Left lobe of liver (tissue), 2 donors: ENCODE measurements around the gene BMAL1. TPM values are rescaled to one million over a fixed set of nuclear protein-coding genes. Genes with fewer than 3 reads are reported as not detected.
"Not testable (repeated sequence)": the region's sequence is repeated elsewhere in the genome, so short reads cannot be mapped to it uniquely, and the experiment has no call there.

Experiments
- ATAC-seq: fragments of 200-7000 bp; cut with Tn5 transposase; one replicate; pipeline ENCODE4 v1.9.1; 2020; ENCODE audit warnings: mild to moderate bottlenecking, moderate library complexity
- DNase-seq: peaks from one replicate; pipeline ENCODE4 v3.0.0-alpha.2; 2020; ENCODE audit warnings: low spot score
- total RNA-seq: library from RNA; stranded (reverse); gene quantifications from one replicate; pipeline ENCODE4 v1.2.1, GENCODE V29; 2021
- donor health status: DM: no; HTN: no; CAD: no; lungs with moderate emphysema.
- donor health status: DM: no; HTN: yes; CAD: no.

The BMAL1 gene
- total RNA-seq, 1 donor from 2014 or later = 37.0 TPM

GRCh38 chr11:13368041-13368446 lies 90.5 kb downstream of the BMAL1 start:
- ATAC-seq (no peak), DNase-seq (no peak)

DNA sequence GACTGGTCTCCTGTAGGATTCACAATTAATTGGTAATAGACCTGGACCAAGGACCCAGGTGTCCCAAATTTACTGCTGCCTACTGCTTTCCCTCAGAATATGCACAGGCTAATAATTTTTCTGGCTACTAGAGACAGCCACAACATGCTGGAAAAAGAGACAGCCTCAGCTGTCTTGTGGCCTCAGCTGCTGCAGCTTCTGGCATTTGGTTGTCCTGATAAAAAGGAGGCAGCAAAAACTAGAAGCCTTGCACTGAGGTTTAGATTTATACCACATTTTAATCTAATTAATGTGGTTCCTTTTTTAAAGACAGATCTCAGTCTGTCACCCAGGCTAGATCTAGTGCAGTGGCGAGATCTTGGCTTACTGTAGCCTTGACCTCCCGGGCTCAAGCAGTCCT lies 95.6 kb downstream of the BMAL1 start:
- DNase-seq = no peak
- no peak for ATAC-seq

DNA sequence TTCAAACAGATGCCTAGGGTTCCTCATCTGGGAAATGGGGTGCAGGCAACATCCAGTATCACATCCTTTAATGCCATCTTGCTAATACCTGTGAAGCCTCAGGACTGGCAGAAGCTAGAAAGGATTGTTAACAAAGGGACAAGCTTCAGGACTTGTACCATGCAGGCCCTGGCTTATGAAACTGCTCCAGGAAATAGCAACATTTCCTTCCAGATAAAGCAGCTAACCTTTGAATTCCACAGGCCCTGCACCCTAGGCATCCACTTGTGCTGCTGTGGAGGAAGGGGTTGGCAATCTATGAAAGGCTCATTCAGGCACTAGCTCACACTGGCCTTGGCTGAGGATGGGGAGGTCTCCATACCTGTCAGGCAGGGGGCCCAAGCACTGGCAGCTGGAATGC lies 98.2 kb downstream of the BMAL1 start:
- ATAC-seq (peak; percentile 31), DNase-seq (no peak)

GRCh38 chr11:13376402-13376801 lies 98.8 kb downstream of the BMAL1 start:
- DNase-seq (no peak), ATAC-seq (peak; percentile 18)

DNA sequence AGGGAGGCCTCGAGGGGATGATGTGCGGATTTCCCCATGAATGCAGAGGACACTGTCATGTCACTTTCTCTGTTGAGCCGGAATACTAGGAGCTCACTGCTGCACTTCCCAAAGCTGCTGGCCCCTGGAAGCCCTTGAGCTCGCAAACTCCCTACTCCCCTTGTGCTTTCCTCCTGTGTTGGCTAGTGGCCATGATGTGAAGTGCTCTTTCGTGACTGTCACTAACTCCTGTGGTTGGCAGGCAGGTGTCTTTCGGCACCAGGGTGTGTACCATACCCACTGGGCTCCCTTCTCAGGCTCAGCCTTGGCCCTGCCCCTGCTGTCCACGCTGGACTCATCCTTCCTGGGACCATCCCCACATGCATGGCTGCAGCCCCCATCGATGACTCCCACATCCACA lies 99.2 kb downstream of the BMAL1 start:
- DNase-seq (no peak), ATAC-seq (peak; percentile 14)

DNA sequence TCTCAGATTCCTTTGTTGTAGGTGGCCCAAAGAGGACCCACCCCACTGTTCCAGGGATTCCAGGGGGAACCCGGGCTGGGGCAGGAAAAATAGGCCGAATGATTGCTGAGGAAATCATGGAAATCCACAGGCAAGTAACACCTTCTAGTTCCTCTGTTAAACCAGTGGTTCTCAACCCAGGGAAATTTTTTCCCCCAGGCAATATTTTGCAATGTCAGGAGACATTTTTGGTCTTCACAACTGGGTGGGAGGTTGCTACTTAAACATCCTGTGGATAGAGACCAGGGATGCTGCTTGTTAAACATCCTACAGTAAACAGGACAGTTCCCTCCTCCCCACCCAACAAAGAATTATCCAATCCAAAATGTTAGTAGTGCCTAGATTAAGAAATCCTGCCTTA lies 100.7 kb downstream of the BMAL1 start:
- ATAC-seq (no peak), DNase-seq (no peak)

DNA sequence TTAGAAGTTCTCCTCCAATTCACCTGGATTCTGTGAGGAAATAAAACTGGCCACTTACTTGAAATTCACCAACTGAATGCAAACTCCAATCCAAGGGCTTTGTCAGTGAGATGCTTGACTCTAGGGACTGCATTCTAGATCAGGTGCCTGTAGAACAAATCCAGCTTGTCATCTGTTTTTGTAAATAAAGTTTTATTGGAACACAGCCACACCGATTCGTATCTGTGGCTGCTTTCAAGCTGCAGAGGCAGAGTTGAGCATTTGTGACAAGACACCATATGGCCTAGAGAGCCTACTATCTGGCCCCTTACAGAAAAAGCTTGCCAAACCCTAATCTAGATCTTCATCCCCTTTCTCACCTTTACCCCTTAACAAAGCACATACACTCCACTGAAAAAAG lies 103.1 kb downstream of the BMAL1 start:
- ATAC-seq = no peak
- DNase-seq = no peak

GRCh38 chr11:13382751-13383150 lies 105.2 kb downstream of the BMAL1 start:
- no peak for DNase-seq

DNA sequence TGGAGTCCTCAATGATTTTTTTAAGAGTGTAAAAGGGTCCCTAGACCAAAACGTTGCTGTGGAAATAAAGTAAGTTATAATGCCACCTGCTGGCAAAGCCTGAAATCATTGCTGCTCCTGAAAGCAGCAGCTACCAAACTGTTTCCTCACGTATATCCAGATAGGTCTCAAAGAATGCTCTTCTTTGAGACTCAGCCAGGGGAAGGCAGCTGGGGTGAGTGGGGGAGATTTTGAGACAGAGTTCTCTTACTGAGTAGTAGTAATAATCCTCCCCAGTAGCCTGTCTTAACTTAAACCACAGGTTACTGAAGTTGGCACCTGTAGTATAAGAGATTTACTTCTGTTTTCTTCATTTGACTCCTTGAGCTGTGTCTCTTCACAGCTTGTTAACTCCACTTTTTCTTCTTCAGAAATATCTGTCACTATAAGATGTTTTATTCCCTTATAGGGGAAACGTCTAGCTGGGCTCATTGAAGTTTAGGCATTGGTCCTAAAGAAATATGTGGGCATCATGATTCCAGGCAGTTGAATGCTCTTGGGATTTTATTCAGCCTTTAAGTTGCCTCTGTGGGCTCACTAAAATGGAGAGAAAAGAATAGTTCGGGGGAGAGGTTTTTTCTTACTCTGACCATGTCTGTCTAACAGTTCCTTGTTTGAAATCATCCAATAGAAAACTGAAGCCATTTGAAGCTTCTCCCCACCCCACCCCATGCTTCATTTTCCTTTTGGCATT lies 107.5 kb downstream of the BMAL1 start:
- DNase-seq (no peak), ATAC-seq (peak; percentile 55)

More at GRCh38 chr11:13382751-13383150, 105.2 kb downstream of the BMAL1 start:
- ATAC-seq = no peak

GRCh38 chr11:13386567-13386966 lies 109.0 kb downstream of the BMAL1 start:
- peak; percentile 66 for ATAC-seq
- no peak for DNase-seq

DNA sequence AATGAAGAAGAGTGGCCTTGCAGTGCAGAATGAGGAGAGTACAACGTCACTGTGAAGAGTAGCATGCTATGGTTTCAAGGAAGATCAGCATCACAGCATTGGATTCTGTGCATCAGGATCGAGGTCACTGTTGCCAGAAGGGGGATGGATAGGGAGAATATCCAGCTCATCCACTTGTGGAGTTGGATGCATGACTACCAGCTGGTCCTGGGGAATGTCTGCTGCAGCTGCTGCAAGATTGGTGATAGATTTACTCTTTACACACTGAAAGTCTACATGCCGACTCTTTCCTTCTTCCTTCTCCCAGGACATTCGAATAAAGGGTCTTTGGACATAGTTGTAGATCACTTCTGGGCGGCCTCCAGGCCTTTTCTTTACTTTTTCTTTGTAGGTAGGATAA lies 111.2 kb downstream of the BMAL1 start:
- ATAC-seq = no peak
- DNase-seq = no peak

- no peak for DNase-seq
- no peak for ATAC-seq
Measured at GRCh38 chr11:13391217-13391616, 113.6 kb downstream of the BMAL1 start.

- ATAC-seq, DNase-seq: not testable (repeated sequence)
Measured at GRCh38 chr11:13398335-13398734, 120.7 kb downstream of the BMAL1 start.

DNA sequence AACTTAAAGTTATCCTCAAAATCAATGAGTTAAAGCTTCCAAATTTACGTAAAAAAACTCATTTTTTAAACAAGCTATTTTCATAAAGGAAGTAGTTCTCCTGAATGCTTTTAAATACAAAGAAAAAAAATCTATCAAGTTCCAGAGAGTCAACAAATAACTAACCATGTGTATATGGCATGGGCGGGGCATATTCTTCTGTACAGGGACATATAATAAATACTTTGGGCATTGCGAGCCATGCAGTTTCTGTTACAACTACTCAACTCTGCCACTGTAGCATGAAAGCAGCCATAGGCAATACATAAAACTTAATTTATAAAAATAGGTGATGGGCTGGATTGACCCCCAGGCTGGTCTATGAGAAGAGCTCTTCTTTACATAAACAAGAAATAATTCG lies 127.6 kb downstream of the BMAL1 start:
- ATAC-seq = no peak
- DNase-seq = no peak

DNA sequence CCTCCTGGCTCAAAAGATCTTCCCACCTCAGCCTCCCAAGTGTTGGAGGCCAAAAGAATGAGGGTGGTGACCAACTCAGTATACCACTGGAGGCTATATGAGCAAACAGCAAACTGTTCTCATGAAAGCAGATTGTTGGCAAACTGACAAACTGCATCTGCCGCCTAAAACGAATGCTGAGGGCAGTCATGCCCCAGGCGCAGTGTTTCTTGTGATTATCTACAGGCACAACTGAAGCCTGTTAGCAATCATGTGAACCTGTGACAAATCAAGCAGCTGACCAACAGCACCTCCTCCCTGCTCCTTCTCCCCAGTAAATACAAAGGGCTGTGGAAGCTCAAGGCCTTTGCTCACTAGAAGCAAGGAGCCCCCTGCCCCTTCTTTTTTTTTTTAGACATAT lies 137.6 kb downstream of the BMAL1 start:
- DNase-seq (no peak), ATAC-seq (no peak)

GRCh38 chr11:13421561-13421960 lies 144.0 kb downstream of the BMAL1 start:
- ATAC-seq (no peak), DNase-seq (no peak)

GRCh38 chr11:13423372-13423771 lies 145.8 kb downstream of the BMAL1 start:
- ATAC-seq (no peak), DNase-seq (no peak)

- ATAC-seq (no peak), DNase-seq (no peak)
Measured at GRCh38 chr11:13427440-13427839, 149.8 kb downstream of the BMAL1 start.

DNA sequence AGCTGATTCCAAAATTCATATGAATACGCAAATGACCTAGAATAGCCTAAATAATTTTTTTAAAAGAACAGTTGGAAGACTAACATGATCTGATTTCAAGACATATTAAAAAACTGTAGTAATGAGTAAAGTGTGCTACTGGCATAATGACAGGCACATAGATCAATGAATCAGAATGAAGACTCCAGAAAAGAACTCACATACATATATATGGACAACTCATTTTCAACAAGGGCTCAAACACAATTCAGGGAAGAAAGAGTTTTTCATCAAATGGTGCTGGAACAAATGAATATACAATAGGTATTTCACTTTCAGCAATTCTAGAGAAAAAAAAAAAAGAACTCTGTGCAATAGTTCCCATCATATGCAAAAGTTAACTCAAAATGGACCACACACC lies 151.7 kb downstream of the BMAL1 start:
- ATAC-seq (no peak), DNase-seq (no peak)

DNA sequence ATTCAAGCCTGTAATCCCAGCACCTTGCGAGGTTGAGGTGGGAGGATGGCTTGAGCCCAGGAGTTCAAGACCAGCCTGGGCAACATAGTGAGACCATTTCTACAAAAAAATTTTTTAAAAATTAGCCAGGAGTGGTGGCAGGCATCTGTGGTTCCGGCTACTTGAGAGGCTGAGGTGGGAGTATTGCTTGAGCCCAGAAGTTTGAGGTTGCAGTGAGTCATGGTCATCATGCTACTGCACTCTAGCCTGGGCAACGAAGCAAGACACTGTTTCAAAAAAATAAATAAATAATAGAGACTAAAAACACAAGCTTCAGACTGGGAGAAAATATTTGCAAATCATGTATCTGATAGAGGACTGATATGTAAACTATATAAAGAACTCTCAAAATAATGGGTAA lies 152.2 kb downstream of the BMAL1 start:
- no peak for DNase-seq
- no peak for ATAC-seq

GRCh38 chr11:13433437-13433836 lies 155.8 kb downstream of the BMAL1 start:
- ATAC-seq = no peak
- DNase-seq = no peak

DNA sequence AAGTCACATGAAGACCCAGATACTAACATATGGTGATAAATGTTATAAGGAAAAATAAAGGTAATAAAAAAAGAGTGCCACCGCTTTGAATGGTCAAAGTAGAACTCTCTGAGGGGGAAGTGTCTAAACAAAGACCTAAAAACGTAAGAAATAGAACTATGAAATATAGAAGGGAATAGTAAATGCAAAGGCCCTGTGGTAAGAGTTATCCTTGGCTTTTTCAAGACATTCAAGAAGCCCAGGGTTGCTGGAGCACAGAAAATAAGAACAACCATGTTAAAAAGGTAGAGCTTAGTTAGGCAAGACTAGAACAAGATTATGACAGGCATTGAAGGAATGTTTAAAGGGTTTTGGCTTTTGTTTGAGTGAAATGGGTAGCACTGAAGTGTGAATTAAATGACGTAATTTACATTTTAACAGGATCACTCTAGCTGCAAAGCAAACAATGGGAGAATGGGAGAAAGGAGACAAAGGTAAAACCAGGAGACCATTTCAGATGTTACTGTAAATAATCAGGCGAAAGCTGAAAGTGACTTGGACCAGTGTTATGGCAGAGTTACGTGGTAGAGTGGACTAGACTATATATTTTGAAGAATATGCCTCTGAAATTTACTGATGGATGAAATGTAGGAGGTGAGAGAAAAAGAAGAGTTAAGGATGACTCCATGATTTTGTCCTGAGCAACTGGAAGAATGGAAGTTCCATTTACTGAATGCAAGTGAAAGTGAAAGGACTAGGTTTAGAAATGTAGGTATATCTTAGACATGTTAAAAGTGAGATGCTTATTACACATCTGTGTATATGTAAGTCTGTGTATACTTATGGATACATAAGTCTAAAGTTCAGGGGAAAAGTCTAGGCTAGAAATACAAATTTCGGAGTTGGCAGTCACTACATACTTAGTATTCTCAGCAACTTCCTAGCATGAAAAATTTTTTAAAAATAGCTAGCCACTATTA lies 156.9 kb downstream of the BMAL1 start:
- ATAC-seq (no peak), DNase-seq (no peak)
